HG03095 (cell line): ENCODE data around the gene INSC.
A peak's percentile ranks its signal among the peaks of the same experiment; 100 is the strongest.

ENCODE experiments used
- ATAC-seq: cut with Tn5 transposase; IDR thresholded peaks from one replicate; pipeline ENCODE4 v1.9.1; 2021; ENCODE audit warnings: moderate library complexity; ENCODE audit not compliant: unreplicated experiment

INSC gene

GRCh38 chr11:15280393-15280792 is 165.7 kb downstream of the INSC start:
- peak; percentile 55 for ATAC-seq

- ATAC-seq = no peak
Measured at GRCh38 chr11:15282754-15283153, 168.0 kb downstream of the INSC start.

- no peak for ATAC-seq
Measured at GRCh38 chr11:15286465-15286864, 171.7 kb downstream of the INSC start.

GRCh38 chr11:15288863-15289262 is 174.1 kb downstream of the INSC start:
- no peak for ATAC-seq

GRCh38 chr11:15289723-15290122 is 175.0 kb downstream of the INSC start:
- ATAC-seq = no peak

DNA sequence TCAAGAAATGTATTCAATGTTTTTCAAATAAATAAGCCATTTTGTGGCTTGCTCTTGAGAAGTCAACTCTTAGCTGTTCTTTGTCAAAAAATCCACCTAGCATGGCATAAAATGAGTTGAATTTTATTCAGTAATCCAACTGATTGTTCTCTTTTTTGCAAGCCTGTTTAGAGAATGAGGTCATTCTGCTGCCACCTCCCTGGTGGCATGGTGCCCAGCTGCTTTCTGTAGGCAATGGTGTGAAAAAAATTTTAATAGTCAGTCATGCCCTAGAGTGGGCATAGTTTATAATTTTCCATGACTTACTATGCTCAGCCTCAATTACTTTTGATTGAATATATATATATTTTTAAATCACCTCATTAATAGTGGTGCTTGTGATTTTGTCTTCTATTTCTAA is 177.2 kb downstream of the INSC start:
- no peak for ATAC-seq

GRCh38 chr11:15293975-15294620 is 179.4 kb downstream of the INSC start:
- no peak for ATAC-seq

- no peak for ATAC-seq
Measured at GRCh38 chr11:15295695-15296094, 181.0 kb downstream of the INSC start.
